ENCODE measurements around the gene CYB5B. TPM values are rescaled to one million over a fixed set of nuclear protein-coding genes. Genes with fewer than 3 reads are reported as not detected.

CYB5B gene
- total RNA-seq, 1 experiment from 2014 or later: 242 TPM

DNA sequence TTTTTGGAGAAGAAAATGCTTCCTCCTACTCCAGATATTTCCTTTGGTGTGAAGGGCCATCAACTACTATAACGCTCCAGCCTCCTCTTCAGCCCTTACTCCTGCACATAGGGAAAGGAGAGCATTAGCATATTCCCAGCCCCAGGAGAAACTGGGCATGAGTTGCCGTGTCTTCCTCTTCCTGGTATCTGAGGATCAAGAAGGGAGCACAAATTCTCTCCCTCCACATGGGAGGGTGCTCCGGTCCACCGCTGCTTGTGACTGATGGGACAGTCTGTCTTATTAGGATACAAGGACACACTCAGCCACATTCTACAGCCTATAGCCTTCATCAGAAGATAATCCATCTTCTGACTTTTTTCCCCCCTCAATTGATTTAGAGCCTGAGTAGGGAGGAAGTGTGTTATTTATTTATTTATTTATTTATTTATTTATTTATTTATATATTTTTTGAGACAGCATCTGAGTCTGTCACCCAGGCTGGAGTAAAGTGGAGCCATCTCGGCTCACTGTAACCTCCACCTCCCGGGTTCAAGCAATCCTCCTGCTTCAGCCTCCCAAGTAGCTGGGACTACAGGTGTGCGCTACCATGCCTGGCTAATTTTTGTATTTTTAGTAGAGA lies 16.6 kb upstream of the CYB5B start:
- POLR2A ChIA-PET (ENCODE audit: low non-redundant PET): no interaction called here
- intact Hi-C loops (cut with micrococcal nuclease; ENCODE audit: unreplicated experiment): no loop called here
- CTCF ChIA-PET: no interaction called here

DNA sequence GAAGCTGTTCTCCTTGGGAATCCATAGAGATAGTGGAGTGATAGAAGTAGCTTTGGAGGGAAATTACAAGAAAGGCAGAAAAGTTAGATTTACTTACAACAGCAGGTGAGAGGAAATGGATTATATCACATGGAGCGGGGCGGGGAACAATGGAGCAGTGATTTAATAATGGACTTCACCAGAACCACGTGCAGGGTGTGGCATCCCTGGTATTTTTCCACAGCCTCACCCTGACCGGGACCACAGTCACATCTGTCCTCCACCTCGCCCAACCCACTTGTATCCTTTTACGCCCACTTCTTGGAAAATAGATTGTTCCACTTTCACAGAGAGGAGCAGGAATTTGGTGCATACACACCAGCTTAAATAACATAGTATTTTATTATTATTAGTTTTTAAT lies 15.9 kb upstream of the CYB5B start:
- CTCF ChIA-PET: no interaction called here
- BruUV-seq (replicated peaks): no TSS peak
- Histone ChIP-seq H3K9me3 (ENCODE audit: low read depth, low read length, poor library complexity, severe bottlenecking) (no peaks in the 10 kb centered on the region), H3K27me3 (replicated peaks; ENCODE audit: insufficient read depth, low read depth, low read length, poor library complexity) (no peaks in the 10 kb centered on the region), H3K4me3 (ENCODE audit: low read depth, low read length, poor library complexity, severe bottlenecking) (no peak overlapping the region), H3K36me3 (ENCODE audit: insufficient read depth, low read length, poor library complexity, severe bottlenecking) (no peaks in the 10 kb centered on the region), H3K27ac (ENCODE audit: low read depth, low read length, poor library complexity, severe bottlenecking) (no peak overlapping the region), H3K4me1 (ENCODE audit: insufficient read depth, low read length, poor library complexity, severe bottlenecking) (peaks cover 14% of the 10 kb centered on the region)
- POLR2A ChIA-PET (ENCODE audit: low non-redundant PET): interaction anchor here (0.6 kb wide), 1 partner anchor 315 kb away, joined by 4 read pairs; no protein-coding TSS in a partner anchor
- TF ChIP-seq, protein P1, sequence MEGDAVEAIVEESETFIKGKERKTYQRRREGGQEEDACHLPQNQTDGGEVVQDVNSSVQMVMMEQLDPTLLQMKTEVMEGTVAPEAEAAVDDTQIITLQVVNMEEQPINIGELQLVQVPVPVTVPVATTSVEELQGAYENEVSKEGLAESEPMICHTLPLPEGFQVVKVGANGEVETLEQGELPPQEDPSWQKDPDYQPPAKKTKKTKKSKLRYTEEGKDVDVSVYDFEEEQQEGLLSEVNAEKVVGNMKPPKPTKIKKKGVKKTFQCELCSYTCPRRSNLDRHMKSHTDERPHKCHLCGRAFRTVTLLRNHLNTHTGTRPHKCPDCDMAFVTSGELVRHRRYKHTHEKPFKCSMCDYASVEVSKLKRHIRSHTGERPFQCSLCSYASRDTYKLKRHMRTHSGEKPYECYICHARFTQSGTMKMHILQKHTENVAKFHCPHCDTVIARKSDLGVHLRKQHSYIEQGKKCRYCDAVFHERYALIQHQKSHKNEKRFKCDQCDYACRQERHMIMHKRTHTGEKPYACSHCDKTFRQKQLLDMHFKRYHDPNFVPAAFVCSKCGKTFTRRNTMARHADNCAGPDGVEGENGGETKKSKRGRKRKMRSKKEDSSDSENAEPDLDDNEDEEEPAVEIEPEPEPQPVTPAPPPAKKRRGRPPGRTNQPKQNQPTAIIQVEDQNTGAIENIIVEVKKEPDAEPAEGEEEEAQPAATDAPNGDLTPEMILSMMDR (conservative IDR thresholded peaks at IDR 0.05; ENCODE audit: low read depth, low read length): no peak
- TF ChIP-seq EZH2 (IDR thresholded peaks at IDR 0.05; ENCODE audit: borderline replicate concordance, low read depth, low read length, poor library complexity, severe bottlenecking): no peak
- intact Hi-C loops (cut with micrococcal nuclease; ENCODE audit: unreplicated experiment): no loop called here
- no peak for DNase-seq (ENCODE audit: low spot score)

More for the DNA sequence above, 16.6 kb upstream of the CYB5B start:
- Histone ChIP-seq H3K27ac (ENCODE audit: low read depth, low read length, poor library complexity, severe bottlenecking) (no peak overlapping the region), H3K4me3 (ENCODE audit: low read depth, low read length, poor library complexity, severe bottlenecking) (no peak overlapping the region), H3K27me3 (replicated peaks; ENCODE audit: insufficient read depth, low read depth, low read length, poor library complexity) (no peaks in the 10 kb centered on the region), H3K9me3 (ENCODE audit: low read depth, low read length, poor library complexity, severe bottlenecking) (no peaks in the 10 kb centered on the region), H3K4me1 (ENCODE audit: insufficient read depth, low read length, poor library complexity, severe bottlenecking) (peaks cover 20% of the 10 kb centered on the region), H3K36me3 (ENCODE audit: insufficient read depth, low read length, poor library complexity, severe bottlenecking) (no peaks in the 10 kb centered on the region)
- BruUV-seq (replicated peaks): no TSS peak
- no peak for DNase-seq (ENCODE audit: low spot score)
- TF ChIP-seq, protein P1 (conservative IDR thresholded peaks at IDR 0.05; ENCODE audit: low read depth, low read length): no peak
- no peak for TF ChIP-seq EZH2 (IDR thresholded peaks at IDR 0.05; ENCODE audit: borderline replicate concordance, low read depth, low read length, poor library complexity, severe bottlenecking)

DNA sequence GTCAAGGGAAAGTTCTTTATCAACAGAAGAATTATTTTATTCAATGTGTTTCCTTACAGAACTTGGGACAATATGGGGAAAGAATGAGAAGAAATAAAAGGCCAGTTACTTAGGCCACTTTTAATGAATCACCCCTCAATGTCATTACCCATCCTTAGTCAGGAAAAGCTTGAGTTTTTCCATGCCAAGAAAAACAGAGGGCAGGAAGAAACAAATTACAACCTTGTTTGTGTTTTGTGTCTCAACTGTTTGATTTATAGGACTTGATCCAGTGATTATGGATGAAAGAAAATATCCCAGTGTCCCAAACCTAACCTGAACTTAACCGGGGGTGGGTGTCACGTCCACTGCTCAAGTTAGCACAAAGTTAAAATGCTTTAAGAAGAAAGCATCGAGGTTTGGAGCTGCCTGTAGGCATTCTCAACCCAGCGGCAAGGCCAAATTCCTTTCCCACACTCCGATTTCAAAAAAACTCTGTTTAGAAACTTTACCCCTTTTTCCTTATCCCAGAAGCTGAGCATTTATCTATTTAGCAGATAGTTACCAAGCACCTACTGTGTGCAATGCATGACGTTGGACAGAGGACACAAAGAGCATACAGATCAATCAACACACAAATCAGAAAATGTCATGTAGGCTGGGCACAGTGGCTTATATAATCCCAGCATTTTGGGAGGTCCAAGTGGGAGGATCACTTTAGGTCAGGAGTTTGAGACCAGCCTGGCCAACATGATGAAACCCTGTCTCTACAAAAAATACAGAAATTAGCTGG lies 14.0 kb upstream of the CYB5B start:
- TF ChIP-seq, protein P1 (conservative IDR thresholded peaks at IDR 0.05; ENCODE audit: low read depth, low read length): no peak
- no peak for TF ChIP-seq EZH2 (IDR thresholded peaks at IDR 0.05; ENCODE audit: borderline replicate concordance, low read depth, low read length, poor library complexity, severe bottlenecking)
- intact Hi-C loops (cut with micrococcal nuclease; ENCODE audit: unreplicated experiment): no loop called here
- BruUV-seq (replicated peaks): no TSS peak
- ChIA-PET POLR2A (ENCODE audit: low non-redundant PET) (no interaction called here), CTCF (no interaction called here)
- DNase-seq (ENCODE audit: low spot score): no peak
- H3K4me3 ChIP-seq (ENCODE audit: low read depth, low read length, poor library complexity, severe bottlenecking): no peak overlapping the region
- H3K27ac ChIP-seq (ENCODE audit: low read depth, low read length, poor library complexity, severe bottlenecking): no peak overlapping the region
- no peaks in the 10 kb centered on the region for H3K4me1 ChIP-seq (ENCODE audit: insufficient read depth, low read length, poor library complexity, severe bottlenecking)
- H3K36me3 ChIP-seq (ENCODE audit: insufficient read depth, low read length, poor library complexity, severe bottlenecking): no peaks in the 10 kb centered on the region
- no peaks in the 10 kb centered on the region for H3K9me3 ChIP-seq (ENCODE audit: low read depth, low read length, poor library complexity, severe bottlenecking)
- H3K27me3 ChIP-seq (replicated peaks; ENCODE audit: insufficient read depth, low read depth, low read length, poor library complexity): no peaks in the 10 kb centered on the region
